ENCODE data around the gene INTS11.
"Not testable (repeated sequence)": the region's sequence is repeated elsewhere in the genome, so short reads cannot be mapped to it uniquely, and the experiment has no call there.

Gene INTS11

GRCh38 chr1:1329304-1330210 lies 5.1 kb upstream of the INTS11 start:
- DNase-seq (ENCODE audit: low read depth), result no peak

- no peak for DNase-seq (ENCODE audit: low read depth)
Observed at GRCh38 chr1:1328254-1328653, 3.8 kb upstream of the INTS11 start.

- DNase-seq (ENCODE audit: low read depth), result no peak
Observed at GRCh38 chr1:1327291-1327690, 2.8 kb upstream of the INTS11 start.

GRCh38 chr1:1326075-1326605 lies 1.7 kb upstream of the INTS11 start:
- DNase-seq (ENCODE audit: low read depth), result no peak

- no peak for DNase-seq (ENCODE audit: low read depth)
Observed at GRCh38 chr1:1325288-1326074, 1.0 kb upstream of the INTS11 start.

- no peak for DNase-seq (ENCODE audit: low read depth)
Observed at GRCh38 chr1:1324084-1324523, 356 bp downstream of the INTS11 start.

- DNase-seq (ENCODE audit: low read depth), result no peak
Observed at GRCh38 chr1:1322952-1323351, 1.5 kb downstream of the INTS11 start.

- DNase-seq (ENCODE audit: low read depth), result no peak
Observed at GRCh38 chr1:1322418-1322817, 2.0 kb downstream of the INTS11 start.

GRCh38 chr1:1321477-1321876 lies 3.0 kb downstream of the INTS11 start:
- DNase-seq (ENCODE audit: low read depth), result no peak

- DNase-seq (ENCODE audit: low read depth), result no peak
Observed at GRCh38 chr1:1320666-1321448, 3.6 kb downstream of the INTS11 start.

- DNase-seq (ENCODE audit: low read depth), result no peak
Observed at GRCh38 chr1:1319646-1319941, 4.9 kb downstream of the INTS11 start.

GRCh38 chr1:1318777-1319645 lies 5.4 kb downstream of the INTS11 start:
- no peak for DNase-seq (ENCODE audit: low read depth)

GRCh38 chr1:1318131-1318652 lies 6.3 kb downstream of the INTS11 start:
- peak; percentile 81 for DNase-seq (ENCODE audit: low read depth)

- DNase-seq (ENCODE audit: low read depth), result no peak
Observed at GRCh38 chr1:1317420-1317819, 7.0 kb downstream of the INTS11 start.

- not testable (repeated sequence) for DNase-seq (ENCODE audit: low read depth)
Observed at GRCh38 chr1:1316199-1316598, 8.3 kb downstream of the INTS11 start.

GRCh38 chr1:1315435-1315954 lies 9.0 kb downstream of the INTS11 start:
- DNase-seq (ENCODE audit: low read depth), result no peak

- DNase-seq (ENCODE audit: low read depth), result no peak
Observed at GRCh38 chr1:1314678-1315335, 9.7 kb downstream of the INTS11 start.

GRCh38 chr1:1314237-1314586 lies 10.2 kb downstream of the INTS11 start:
- DNase-seq (ENCODE audit: low read depth), result no peak

GRCh38 chr1:1313500-1314236 lies 10.8 kb downstream of the INTS11 start:
- no peak for DNase-seq (ENCODE audit: low read depth)
